Ramos (cell line): ENCODE data around the gene SPIN2A.
"Not testable (repeated sequence)": the region's sequence is repeated elsewhere in the genome, so short reads cannot be mapped to it uniquely, and the experiment has no call there.

Experiments
- in situ Hi-C: fragments of 300-500 bp; cut with MboI; formaldehyde crosslinking; loops from one replicate; pipeline ENCODE4 v1.14.3; 2022; ENCODE audit warnings: low sequenced_read_pairs; ENCODE audit not compliant: unreplicated experiment

Gene SPIN2A

GRCh38 chrX:57137073-57137472 lies at the start of gene SPIN2A:
TSS of gene SPIN2A (minus strand) at chrX:57137397. CDS start at chrX:57136597, 800 bp downstream.
- in situ Hi-C loops, result not testable (repeated sequence)

GRCh38 chrX:57178605-57179004 lies 41.4 kb upstream of the SPIN2A start:
- in situ Hi-C loops, result no loop called here

- in situ Hi-C loops, result no loop called here
Observed at GRCh38 chrX:57177070-57177469, 39.9 kb upstream of the SPIN2A start.

GRCh38 chrX:57172544-57172943 lies 35.3 kb upstream of the SPIN2A start:
- in situ Hi-C loops, result no loop called here

- in situ Hi-C loops, result no loop called here
Observed at GRCh38 chrX:57156397-57157049, 19.3 kb upstream of the SPIN2A start.

GRCh38 chrX:57155171-57155570 lies 18.0 kb upstream of the SPIN2A start:
- in situ Hi-C loops, result no loop called here

GRCh38 chrX:57152222-57152621 lies 15.0 kb upstream of the SPIN2A start:
- in situ Hi-C loops, result not testable (repeated sequence)

GRCh38 chrX:57138674-57139073 lies 1.5 kb upstream of the SPIN2A start:
- in situ Hi-C loops, result no loop called here

- in situ Hi-C loops, result no loop called here
Observed at GRCh38 chrX:57137501-57137900, 304 bp upstream of the SPIN2A start.

GRCh38 chrX:57136589-57136988 lies 608 bp downstream of the SPIN2A start:
- in situ Hi-C loops, result not testable (repeated sequence)

GRCh38 chrX:57135287-57135686 lies 1.9 kb downstream of the SPIN2A start:
- in situ Hi-C loops, result no loop called here

GRCh38 chrX:57134702-57135101 lies 2.5 kb downstream of the SPIN2A start:
- in situ Hi-C loops, result no loop called here

GRCh38 chrX:57133706-57134105 lies 3.5 kb downstream of the SPIN2A start:
- in situ Hi-C loops, result no loop called here

GRCh38 chrX:57133284-57133683 lies 3.9 kb downstream of the SPIN2A start:
- in situ Hi-C loops, result not testable (repeated sequence)

GRCh38 chrX:57132046-57132445 lies 5.2 kb downstream of the SPIN2A start:
- in situ Hi-C loops, result no loop called here

- in situ Hi-C loops, result no loop called here
Observed at GRCh38 chrX:57121816-57122215, 15.4 kb downstream of the SPIN2A start.

GRCh38 chrX:57121162-57121755 lies 15.9 kb downstream of the SPIN2A start, which contains the start of gene SPIN2B:
TSS of gene SPIN2B (minus strand) at chrX:57121548.
- in situ Hi-C loops, result no loop called here

GRCh38 chrX:57120619-57121161 lies 16.5 kb downstream of the SPIN2A start:
- in situ Hi-C loops, result not testable (repeated sequence)

GRCh38 chrX:57119416-57119815 lies 17.8 kb downstream of the SPIN2A start:
- in situ Hi-C loops, result no loop called here

GRCh38 chrX:57117566-57117965 lies 19.6 kb downstream of the SPIN2A start:
- in situ Hi-C loops, result not testable (repeated sequence)

GRCh38 chrX:57104921-57105398 lies 32.2 kb downstream of the SPIN2A start:
- in situ Hi-C loops, result no loop called here

- in situ Hi-C loops, result no loop called here
Observed at GRCh38 chrX:57104406-57104805, 32.8 kb downstream of the SPIN2A start.
